GM12878 (cell line): ENCODE results near the gene MCAT. TPM values are rescaled to one million over a fixed set of nuclear protein-coding genes. Genes with fewer than 3 reads are reported as not detected.
A peak's percentile ranks its signal among the peaks of the same experiment; 100 is the strongest.

Source experiments
- CBX5 ChIP-seq: sonication (generic); IDR thresholded peaks from 2 replicates; pipeline ENCODE4 v1.6.1; 2016; ENCODE audit warnings: low read depth, moderate library complexity, mild to moderate bottlenecking, inconsistent platforms
- ETV6 ChIP-seq, 2 experiments: fragments of 450-650 bp in 1 of 2; IDR thresholded peaks in 1 of 2; conservative IDR thresholded peaks in 1 of 2; 2 replicates each; pipeline ENCODE4 v1.6.1; 2014; ENCODE audit warnings: antibody characterized with exemption in 1 of 2, borderline replicate concordance in 1 of 2, low read depth in 1 of 2, mild to moderate bottlenecking in 1 of 2, moderate library complexity in 1 of 2
- FOS ChIP-seq: IDR thresholded peaks from 3 replicates; pipeline ENCODE4 v1.6.1; 2011; ENCODE audit warnings: borderline replicate concordance; ENCODE audit not compliant: insufficient read length; ENCODE audit errors: extremely low read depth
- FOXM1 ChIP-seq: IDR thresholded peaks from 2 replicates; pipeline ENCODE4 v1.6.1; 2012; ENCODE audit warnings: low read depth, mild to moderate bottlenecking, inconsistent platforms, low read length, moderate library complexity
- GABPA ChIP-seq: IDR thresholded peaks from 2 replicates; pipeline ENCODE4 v1.6.1; 2014; ENCODE audit warnings: antibody characterized with exemption, low read depth, mild to moderate bottlenecking, inconsistent platforms
- HCFC1 ChIP-seq: fragments of 150-350 bp; IDR thresholded peaks from 2 replicates; pipeline ENCODE4 v1.6.1; 2014; ENCODE audit warnings: low read length
- IRF4 ChIP-seq: IDR thresholded peaks from 2 replicates; pipeline ENCODE4 v1.6.1; 2011; ENCODE audit warnings: low read depth, low read length
- KLF5 ChIP-seq: fragments of 450-650 bp; IDR thresholded peaks from 2 replicates; pipeline ENCODE4 v1.6.1; 2014; ENCODE audit warnings: mild to moderate bottlenecking; ENCODE audit not compliant: partially characterized antibody
- NR2C1 ChIP-seq: fragments of 450-650 bp; IDR thresholded peaks from 2 replicates; pipeline ENCODE4 v1.6.1; 2017; ENCODE audit warnings: antibody characterized with exemption, mild to moderate bottlenecking, moderate library complexity
- PAX8 ChIP-seq: fragments of 450-650 bp; IDR thresholded peaks from 2 replicates; pipeline ENCODE4 v1.6.1; 2017; ENCODE audit warnings: mild to moderate bottlenecking, moderate library complexity
- SIN3A ChIP-seq: IDR thresholded peaks from 2 replicates; pipeline ENCODE4 v1.6.1; 2012; ENCODE audit warnings: low read depth, low read length, improper control_type of control experiment
- SMAD1 ChIP-seq: fragments of 450-650 bp; IDR thresholded peaks from 2 replicates; pipeline ENCODE4 v1.6.1; 2018; ENCODE audit warnings: mild to moderate bottlenecking, low read depth; ENCODE audit not compliant: partially characterized antibody
- SMAD5 ChIP-seq: IDR thresholded peaks from 2 replicates; pipeline ENCODE4 v1.6.1; 2016; ENCODE audit warnings: antibody characterized with exemption, low read depth
- SMARCA5 ChIP-seq: fragments of 450-650 bp; IDR thresholded peaks from 2 replicates; pipeline ENCODE4 v1.6.1; 2017; ENCODE audit warnings: mild to moderate bottlenecking
- STAT1 ChIP-seq: fragments of 450-650 bp; conservative IDR thresholded peaks from 2 replicates; pipeline ENCODE4 v1.6.1; 2014; ENCODE audit warnings: antibody characterized with exemption, mild to moderate bottlenecking
- TARDBP ChIP-seq: IDR thresholded peaks from 2 replicates; pipeline ENCODE4 v1.6.1; 2016; ENCODE audit warnings: borderline replicate concordance
- TCF12 ChIP-seq: IDR thresholded peaks from 2 replicates; pipeline ENCODE4 v1.6.1; 2011; ENCODE audit warnings: low read depth, mild to moderate bottlenecking, low read length
- TCF3 ChIP-seq: IDR thresholded peaks from 2 replicates; pipeline ENCODE4 v1.6.1; 2012; ENCODE audit warnings: low read depth, mild to moderate bottlenecking, low read length, borderline replicate concordance; ENCODE audit not compliant: insufficient read depth
- ZZZ3 ChIP-seq: IDR thresholded peaks from 2 replicates; pipeline ENCODE4 v1.6.1; 2011; ENCODE audit warnings: low read depth; ENCODE audit not compliant: control insufficient read depth, insufficient read length
- polyA plus RNA-seq, 11 experiments: library from polyadenylated mRNA; depleted of rRNA in 4 of 11; unstranded in 6 of 11; stranded (reverse) in 5 of 11; fragments of >200 nt; fragmentation: Nextera tagmentation in 4 of 11; fragmentation: Illumina TruSeq in 1 of 11; extraction: Ambion mirVana in 4 of 11; extraction: Trizol in 1 of 11; gene quantifications; 1 replicate in 1 of 11; 2 replicates in 10 of 11; pipeline versions ENCODE4 v1.2.1 to v1.2.3, GENCODE V29; 2011 to 2016; ENCODE audit warnings: inconsistent platforms in 2 of 11, missing spikeins in 2 of 11, low read depth in 1 of 11
- total RNA-seq, 4 experiments: library from RNA; depleted of rRNA in 3 of 4; stranded (reverse); fragments of >200 nt in 3 of 4; fragmentation: Illumina TruSeq in 1 of 4; extraction: Trizol in 1 of 4; gene quantifications; 2 replicates each; pipeline versions ENCODE4 v1.2.1 to v1.2.3, GENCODE V29; 2013 to 2021
- TF ChIP-seq, protein P1 (sequence below): IDR thresholded peaks from 2 replicates; pipeline ENCODE4 v1.6.1; 2012; ENCODE audit warnings: mild to moderate bottlenecking, low read depth, low read length
- TF ChIP-seq, protein P2 (sequence below): fragments of 450-650 bp; IDR thresholded peaks from 2 replicates; pipeline ENCODE4 v1.6.1; 2017; ENCODE audit warnings: antibody characterized with exemption, mild to moderate bottlenecking, moderate library complexity
- TF ChIP-seq, protein P3 (sequence below): IDR thresholded peaks from 2 replicates; pipeline ENCODE4 v1.6.1; 2012; ENCODE audit warnings: low read length, inconsistent platforms
- TF ChIP-seq, protein P4 (sequence below): fragments of 450-650 bp; IDR thresholded peaks from 2 replicates; pipeline ENCODE4 v1.6.1; 2017; ENCODE audit warnings: low read depth, mild to moderate bottlenecking, moderate library complexity

Gene MCAT
- total and polyA plus RNA-seq, 10 of the 15 experiments (the other 5 are each of a cell fraction or from before 2014, with no cell fraction given) = 3.6 to 29.1 (median 19.3) TPM

DNA sequence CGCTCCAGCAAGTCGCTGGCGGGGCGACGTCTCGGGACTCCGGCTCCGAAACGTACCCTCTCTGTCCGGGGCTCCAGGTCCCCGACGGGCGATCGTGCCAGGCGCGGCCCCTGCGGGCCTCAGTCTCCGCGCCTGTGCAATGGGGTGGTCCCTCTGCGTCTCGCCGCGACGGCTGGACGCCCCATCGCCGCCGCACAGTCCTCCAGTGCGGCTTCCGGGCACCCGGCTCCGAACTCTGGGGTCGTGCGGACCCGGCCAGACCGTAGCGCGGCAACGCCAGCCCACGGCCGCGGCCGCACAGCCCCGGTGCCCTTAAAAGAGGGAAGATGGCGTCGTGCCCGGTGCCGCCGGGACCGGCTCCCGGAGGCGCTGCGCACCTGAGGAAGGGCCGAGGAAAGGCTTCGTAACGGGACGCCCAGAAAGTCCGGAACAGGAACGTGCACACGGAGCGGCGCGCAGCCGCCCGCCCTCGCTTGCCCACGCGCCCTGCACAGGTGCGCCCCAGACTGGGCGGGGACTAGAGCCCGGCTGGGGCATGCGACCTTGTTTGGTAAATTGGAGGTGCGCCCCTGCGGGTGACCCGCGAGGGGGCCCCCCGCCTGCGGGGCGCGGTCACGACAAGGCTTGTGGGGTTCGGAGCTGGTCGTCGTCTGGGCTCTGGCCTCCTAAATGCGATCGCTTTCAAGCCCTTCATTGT is 32.1 kb downstream of the MCAT start (continued):
- TF ChIP-seq, protein P1, sequence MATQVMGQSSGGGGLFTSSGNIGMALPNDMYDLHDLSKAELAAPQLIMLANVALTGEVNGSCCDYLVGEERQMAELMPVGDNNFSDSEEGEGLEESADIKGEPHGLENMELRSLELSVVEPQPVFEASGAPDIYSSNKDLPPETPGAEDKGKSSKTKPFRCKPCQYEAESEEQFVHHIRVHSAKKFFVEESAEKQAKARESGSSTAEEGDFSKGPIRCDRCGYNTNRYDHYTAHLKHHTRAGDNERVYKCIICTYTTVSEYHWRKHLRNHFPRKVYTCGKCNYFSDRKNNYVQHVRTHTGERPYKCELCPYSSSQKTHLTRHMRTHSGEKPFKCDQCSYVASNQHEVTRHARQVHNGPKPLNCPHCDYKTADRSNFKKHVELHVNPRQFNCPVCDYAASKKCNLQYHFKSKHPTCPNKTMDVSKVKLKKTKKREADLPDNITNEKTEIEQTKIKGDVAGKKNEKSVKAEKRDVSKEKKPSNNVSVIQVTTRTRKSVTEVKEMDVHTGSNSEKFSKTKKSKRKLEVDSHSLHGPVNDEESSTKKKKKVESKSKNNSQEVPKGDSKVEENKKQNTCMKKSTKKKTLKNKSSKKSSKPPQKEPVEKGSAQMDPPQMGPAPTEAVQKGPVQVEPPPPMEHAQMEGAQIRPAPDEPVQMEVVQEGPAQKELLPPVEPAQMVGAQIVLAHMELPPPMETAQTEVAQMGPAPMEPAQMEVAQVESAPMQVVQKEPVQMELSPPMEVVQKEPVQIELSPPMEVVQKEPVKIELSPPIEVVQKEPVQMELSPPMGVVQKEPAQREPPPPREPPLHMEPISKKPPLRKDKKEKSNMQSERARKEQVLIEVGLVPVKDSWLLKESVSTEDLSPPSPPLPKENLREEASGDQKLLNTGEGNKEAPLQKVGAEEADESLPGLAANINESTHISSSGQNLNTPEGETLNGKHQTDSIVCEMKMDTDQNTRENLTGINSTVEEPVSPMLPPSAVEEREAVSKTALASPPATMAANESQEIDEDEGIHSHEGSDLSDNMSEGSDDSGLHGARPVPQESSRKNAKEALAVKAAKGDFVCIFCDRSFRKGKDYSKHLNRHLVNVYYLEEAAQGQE = no peak
- TF ChIP-seq KLF5 (no peak), TARDBP (no peak), TCF3 (peak; percentile 77), STAT1 (no peak), SMAD5 (no peak), SIN3A (no peak), SMAD1 (no peak), PAX8 (no peak), FOS (no peak), GABPA (no peak), HCFC1 (no peak), CBX5 (no peak), IRF4 (no peak), SMARCA5 (no peak), FOXM1 (no peak), TCF12 (peak; percentile 47; the same call in 1 of the 2 replicates), ETV6 (conservative IDR thresholded peaks at IDR 0.05 in 1 of 2, IDR thresholded peaks at IDR 0.05 in 1 of 2; ENCODE audit: borderline replicate concordance in 1 of 2, low read depth in 1 of 2) (no peak), NR2C1 (no peak), ZZZ3 (no peak)
- TF ChIP-seq, protein P2, sequence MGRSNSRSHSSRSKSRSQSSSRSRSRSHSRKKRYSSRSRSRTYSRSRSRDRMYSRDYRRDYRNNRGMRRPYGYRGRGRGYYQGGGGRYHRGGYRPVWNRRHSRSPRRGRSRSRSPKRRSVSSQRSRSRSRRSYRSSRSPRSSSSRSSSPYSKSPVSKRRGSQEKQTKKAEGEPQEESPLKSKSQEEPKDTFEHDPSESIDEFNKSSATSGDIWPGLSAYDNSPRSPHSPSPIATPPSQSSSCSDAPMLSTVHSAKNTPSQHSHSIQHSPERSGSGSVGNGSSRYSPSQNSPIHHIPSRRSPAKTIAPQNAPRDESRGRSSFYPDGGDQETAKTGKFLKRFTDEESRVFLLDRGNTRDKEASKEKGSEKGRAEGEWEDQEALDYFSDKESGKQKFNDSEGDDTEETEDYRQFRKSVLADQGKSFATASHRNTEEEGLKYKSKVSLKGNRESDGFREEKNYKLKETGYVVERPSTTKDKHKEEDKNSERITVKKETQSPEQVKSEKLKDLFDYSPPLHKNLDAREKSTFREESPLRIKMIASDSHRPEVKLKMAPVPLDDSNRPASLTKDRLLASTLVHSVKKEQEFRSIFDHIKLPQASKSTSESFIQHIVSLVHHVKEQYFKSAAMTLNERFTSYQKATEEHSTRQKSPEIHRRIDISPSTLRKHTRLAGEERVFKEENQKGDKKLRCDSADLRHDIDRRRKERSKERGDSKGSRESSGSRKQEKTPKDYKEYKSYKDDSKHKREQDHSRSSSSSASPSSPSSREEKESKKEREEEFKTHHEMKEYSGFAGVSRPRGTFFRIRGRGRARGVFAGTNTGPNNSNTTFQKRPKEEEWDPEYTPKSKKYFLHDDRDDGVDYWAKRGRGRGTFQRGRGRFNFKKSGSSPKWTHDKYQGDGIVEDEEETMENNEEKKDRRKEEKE = no peak
- TF ChIP-seq, protein P3, sequence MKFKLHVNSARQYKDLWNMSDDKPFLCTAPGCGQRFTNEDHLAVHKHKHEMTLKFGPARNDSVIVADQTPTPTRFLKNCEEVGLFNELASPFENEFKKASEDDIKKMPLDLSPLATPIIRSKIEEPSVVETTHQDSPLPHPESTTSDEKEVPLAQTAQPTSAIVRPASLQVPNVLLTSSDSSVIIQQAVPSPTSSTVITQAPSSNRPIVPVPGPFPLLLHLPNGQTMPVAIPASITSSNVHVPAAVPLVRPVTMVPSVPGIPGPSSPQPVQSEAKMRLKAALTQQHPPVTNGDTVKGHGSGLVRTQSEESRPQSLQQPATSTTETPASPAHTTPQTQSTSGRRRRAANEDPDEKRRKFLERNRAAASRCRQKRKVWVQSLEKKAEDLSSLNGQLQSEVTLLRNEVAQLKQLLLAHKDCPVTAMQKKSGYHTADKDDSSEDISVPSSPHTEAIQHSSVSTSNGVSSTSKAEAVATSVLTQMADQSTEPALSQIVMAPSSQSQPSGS = no peak
- TF ChIP-seq, protein P4, sequence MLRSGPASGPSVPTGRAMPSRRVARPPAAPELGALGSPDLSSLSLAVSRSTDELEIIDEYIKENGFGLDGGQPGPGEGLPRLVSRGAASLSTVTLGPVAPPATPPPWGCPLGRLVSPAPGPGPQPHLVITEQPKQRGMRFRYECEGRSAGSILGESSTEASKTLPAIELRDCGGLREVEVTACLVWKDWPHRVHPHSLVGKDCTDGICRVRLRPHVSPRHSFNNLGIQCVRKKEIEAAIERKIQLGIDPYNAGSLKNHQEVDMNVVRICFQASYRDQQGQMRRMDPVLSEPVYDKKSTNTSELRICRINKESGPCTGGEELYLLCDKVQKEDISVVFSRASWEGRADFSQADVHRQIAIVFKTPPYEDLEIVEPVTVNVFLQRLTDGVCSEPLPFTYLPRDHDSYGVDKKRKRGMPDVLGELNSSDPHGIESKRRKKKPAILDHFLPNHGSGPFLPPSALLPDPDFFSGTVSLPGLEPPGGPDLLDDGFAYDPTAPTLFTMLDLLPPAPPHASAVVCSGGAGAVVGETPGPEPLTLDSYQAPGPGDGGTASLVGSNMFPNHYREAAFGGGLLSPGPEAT = no peak
